GM12878 (cell line): ENCODE results near the gene MAP3K6. TPM values are rescaled to one million over a fixed set of nuclear protein-coding genes. Genes with fewer than 3 reads are reported as not detected.

Experiments used
- ATAC-seq: fragments of 200-7000 bp; cut with Tn5 transposase; 3 replicates; pipeline ENCODE4 v1.9.1; 2020; ENCODE audit warnings: mild to moderate bottlenecking, moderate library complexity
- BruUV-seq: library from RNA; stranded (reverse); fragments of 400-500 nt; replicated peaks from 2 replicates; lab custom pipeline; 2021; lab: Mats Ljungman, UMichigan
- CTCF ChIA-PET: fragments of 300-600 bp; sonication (Branson Sonifier 250); formaldehyde crosslinking; extraction: SDS; loops from one replicate; lab custom pipeline; 2021; ENCODE audit warnings: inconsistent platforms; lab: Yijun Ruan, JAX
- POLR2A ChIA-PET: fragments of 350-600 bp; formaldehyde crosslinking; extraction: SDS; loops from one replicate; lab custom pipeline; 2021; ENCODE audit warnings: inconsistent platforms; lab: Charles Lee
- RAD21 ChIA-PET: fragments of 300-600 bp; sonication (Branson Sonifier 250); formaldehyde crosslinking; loops from one replicate; lab custom pipeline; 2023; ENCODE audit warnings: antibody characterized with exemption; ENCODE audit not compliant: unreplicated experiment; lab: Charles Lee
- SMC1A ChIA-PET: fragments of 300-600 bp; sonication (Branson Sonifier 250); formaldehyde crosslinking; loops from one replicate; lab custom pipeline; 2023; ENCODE audit not compliant: unreplicated experiment, uncharacterized antibody; lab: Charles Lee
- DNase-seq: peaks from one replicate; pipeline ENCODE4 v3.0.0-alpha.2; 2011; ENCODE audit warnings: low read depth, low spot score
- FAIRE-seq: peaks from 3 replicates; lab custom pipeline; 2011; peaks lifted over from hg19 to GRCh38; lab: Jason Lieb, UNC
- H2AFZ ChIP-seq: 2 replicates; pipeline ENCODE4 v1.6.0; 2011; ENCODE audit warnings: low read depth, low read length, control low read depth; ENCODE audit not compliant: control insufficient read depth
- H3K27ac ChIP-seq: 2 replicates; pipeline ENCODE4 v1.5.1; 2011; ENCODE audit warnings: control low read depth; ENCODE audit not compliant: control insufficient read depth, insufficient read depth
- H3K27me3 ChIP-seq, 2 experiments: replicated peaks in 1 of 2; 2 replicates each; pipeline versions ENCODE4 v1.6.0 to v1.6.1; 2011; ENCODE audit warnings: low read length in 1 of 2; ENCODE audit not compliant: control insufficient read depth in 2 of 2, insufficient read depth in 2 of 2
- H3K36me3 ChIP-seq, 2 experiments: 2 replicates each; pipeline ENCODE4 v1.5.1; 2011; ENCODE audit warnings: low read length in 1 of 2; ENCODE audit not compliant: control insufficient read depth in 2 of 2, insufficient read depth in 2 of 2
- H3K4me1 ChIP-seq: 2 replicates; pipeline ENCODE4 v1.6.1; 2011; ENCODE audit warnings: mild to moderate bottlenecking, low read length, moderate library complexity, mixed read lengths; ENCODE audit not compliant: control insufficient read depth, insufficient read depth
- H3K4me2 ChIP-seq: 2 replicates; pipeline ENCODE4 v1.6.0; 2011; ENCODE audit warnings: control low read depth; ENCODE audit not compliant: control insufficient read depth, insufficient read depth
- H3K4me3 ChIP-seq: fragments of 200-600 bp; sonication (generic); 2 replicates; pipeline ENCODE4 v1.5.1; 2016
- H3K79me2 ChIP-seq: 2 replicates; pipeline ENCODE4 v1.6.0; 2011; ENCODE audit warnings: low read length; ENCODE audit not compliant: control insufficient read depth, insufficient read depth
- H3K9ac ChIP-seq: 2 replicates; pipeline ENCODE4 v1.8.0; 2011; ENCODE audit warnings: low read length, control low read depth, mixed read lengths; ENCODE audit not compliant: control insufficient read depth, insufficient read depth
- H3K9me3 ChIP-seq: replicated peaks from 3 replicates; pipeline ENCODE4 v1.5.1; 2011; ENCODE audit warnings: mild to moderate bottlenecking, low read length; ENCODE audit not compliant: control insufficient read depth, insufficient read depth
- H4K20me1 ChIP-seq: 2 replicates; pipeline ENCODE4 v1.6.0; 2011; ENCODE audit not compliant: control insufficient read depth, insufficient read depth
- ATF7 ChIP-seq: fragments of 450-650 bp; IDR thresholded peaks from 2 replicates; pipeline ENCODE4 v1.6.1; 2016; ENCODE audit warnings: low read depth, mild to moderate bottlenecking
- BHLHE40 ChIP-seq, 2 experiments: fragments of 450-650 bp in 1 of 2; IDR thresholded peaks; 2 replicates each; pipeline ENCODE4 v1.6.1; 2011 to 2017; ENCODE audit warnings: low read depth in 2 of 2, borderline replicate concordance in 1 of 2, improper control_type of control experiment in 1 of 2, low read length in 1 of 2, mild to moderate bottlenecking in 1 of 2
- CBX5 ChIP-seq: sonication (generic); IDR thresholded peaks from 2 replicates; pipeline ENCODE4 v1.6.1; 2016; ENCODE audit warnings: low read depth, moderate library complexity, mild to moderate bottlenecking, inconsistent platforms
- CREB1 ChIP-seq: IDR thresholded peaks from 2 replicates; pipeline ENCODE4 v1.6.1; 2012; ENCODE audit warnings: low read depth, mild to moderate bottlenecking, inconsistent platforms
- IKZF2 ChIP-seq, 2 experiments: fragments of 450-650 bp; IDR thresholded peaks; 2 replicates each; pipeline ENCODE4 v1.6.1; 2017; ENCODE audit warnings: mild to moderate bottlenecking in 2 of 2, moderate library complexity in 2 of 2
- JUND ChIP-seq: IDR thresholded peaks from 2 replicates; pipeline ENCODE4 v1.6.1; 2012; ENCODE audit warnings: low read depth, mild to moderate bottlenecking, low read length, improper control_type of control experiment, moderate library complexity
- NFIC ChIP-seq: IDR thresholded peaks from 2 replicates; pipeline ENCODE4 v1.6.1; 2012; ENCODE audit warnings: low read depth, mild to moderate bottlenecking, inconsistent platforms, low read length, moderate library complexity
- NR2C1 ChIP-seq: fragments of 450-650 bp; IDR thresholded peaks from 2 replicates; pipeline ENCODE4 v1.6.1; 2017; ENCODE audit warnings: antibody characterized with exemption, mild to moderate bottlenecking, moderate library complexity
- WGBS: methylation state at CpG from one replicate; pipeline ENCODE4 v1.1.6; 2016; ENCODE audit warnings: low lambda C conversion rate; ENCODE audit not compliant: insufficient replicate concordance, insufficient coverage; ENCODE audit errors: missing lambda C conversion rate; 5-methylcytosine and 5-hydroxymethylcytosine counted together
- in situ Hi-C: fragments of 300-500 bp; cut with MboI; formaldehyde crosslinking; loops from 9 replicates; pipeline ENCODE4 v1.14.3; 2018; ENCODE audit warnings: mixed read lengths
- intact Hi-C: fragments of 100-400 bp; cut with micrococcal nuclease; formaldehyde crosslinking; loops from one replicate; pipeline ENCODE4 v1.14.2; 2022; ENCODE audit not compliant: unreplicated experiment
- polyA plus RNA-seq, 11 experiments: library from polyadenylated mRNA; depleted of rRNA in 4 of 11; unstranded in 6 of 11; stranded (reverse) in 5 of 11; fragments of >200 nt; fragmentation: Nextera tagmentation in 4 of 11; fragmentation: Illumina TruSeq in 1 of 11; extraction: Ambion mirVana in 4 of 11; extraction: Trizol in 1 of 11; gene quantifications; 1 replicate in 1 of 11; 2 replicates in 10 of 11; pipeline versions ENCODE4 v1.2.1 to v1.2.3, GENCODE V29; 2011 to 2016; ENCODE audit warnings: inconsistent platforms in 2 of 11, missing spikeins in 2 of 11, low read depth in 1 of 11
- total RNA-seq, 4 experiments: library from RNA; depleted of rRNA in 3 of 4; stranded (reverse); fragments of >200 nt in 3 of 4; fragmentation: Illumina TruSeq in 1 of 4; extraction: Trizol in 1 of 4; gene quantifications; 2 replicates each; pipeline versions ENCODE4 v1.2.1 to v1.2.3, GENCODE V29; 2013 to 2021
- TF ChIP-seq, protein P1 (sequence below): fragments of 450-650 bp; IDR thresholded peaks from 2 replicates; pipeline ENCODE4 v1.6.1; 2018; ENCODE audit warnings: mild to moderate bottlenecking, low read depth, moderate library complexity; ENCODE audit not compliant: partially characterized antibody

Gene MAP3K6
- total and polyA plus RNA-seq, 10 of the 15 experiments (the other 5 are each of a cell fraction or from before 2014, with no cell fraction given) = 0.15 to 3.4 (median 1.2) TPM; not detected in 1

- ChIA-PET SMC1A (interaction anchor here (1.0 to 2.3 kb wide), 11 partner anchors 25 to 347 kb away, joined by 3 to 13 read pairs (median 4); partner anchors contain the start of genes MAP3K6 and SYTL1), RAD21 (interaction anchor here (0.9 to 2.8 kb wide), 10 partner anchors 26 to 346 kb away, joined by 3 to 11 read pairs (median 4); partner anchors contain the start of genes AHDC1 and FAM76A)
- intact Hi-C loops = loop anchor here (1.0 kb wide), 1 partner anchor 215 kb away; no protein-coding TSS in a partner anchor
- Histone ChIP-seq H3K36me3 (no peaks in the 10 kb centered on the region), H3K4me1 (peaks cover 8% of the 10 kb centered on the region), H3K79me2 (no peaks in the 10 kb centered on the region), H3K4me2 (peak overlapping the region; percentile 98; the same call in 1 of the 2 replicates)
- TF ChIP-seq BHLHE40 (IDR thresholded peaks at IDR 0.05; ENCODE audit: borderline replicate concordance in 1 of 2, low read depth in 2 of 2, low read length in 1 of 2) (peak in 1 of 2 experiments; percentile 59; a peak in 2 of 4 replicates), IKZF2 (IDR thresholded peaks at IDR 0.05) (no peak), CBX5 (no peak), NR2C1 (no peak), CREB1 (no peak), JUND (0 out of 2 replicates have a peak, but pooled peaks have one; percentile 12), NFIC (no peak), ATF7 (peak; percentile 90)
- TF ChIP-seq, protein P1, sequence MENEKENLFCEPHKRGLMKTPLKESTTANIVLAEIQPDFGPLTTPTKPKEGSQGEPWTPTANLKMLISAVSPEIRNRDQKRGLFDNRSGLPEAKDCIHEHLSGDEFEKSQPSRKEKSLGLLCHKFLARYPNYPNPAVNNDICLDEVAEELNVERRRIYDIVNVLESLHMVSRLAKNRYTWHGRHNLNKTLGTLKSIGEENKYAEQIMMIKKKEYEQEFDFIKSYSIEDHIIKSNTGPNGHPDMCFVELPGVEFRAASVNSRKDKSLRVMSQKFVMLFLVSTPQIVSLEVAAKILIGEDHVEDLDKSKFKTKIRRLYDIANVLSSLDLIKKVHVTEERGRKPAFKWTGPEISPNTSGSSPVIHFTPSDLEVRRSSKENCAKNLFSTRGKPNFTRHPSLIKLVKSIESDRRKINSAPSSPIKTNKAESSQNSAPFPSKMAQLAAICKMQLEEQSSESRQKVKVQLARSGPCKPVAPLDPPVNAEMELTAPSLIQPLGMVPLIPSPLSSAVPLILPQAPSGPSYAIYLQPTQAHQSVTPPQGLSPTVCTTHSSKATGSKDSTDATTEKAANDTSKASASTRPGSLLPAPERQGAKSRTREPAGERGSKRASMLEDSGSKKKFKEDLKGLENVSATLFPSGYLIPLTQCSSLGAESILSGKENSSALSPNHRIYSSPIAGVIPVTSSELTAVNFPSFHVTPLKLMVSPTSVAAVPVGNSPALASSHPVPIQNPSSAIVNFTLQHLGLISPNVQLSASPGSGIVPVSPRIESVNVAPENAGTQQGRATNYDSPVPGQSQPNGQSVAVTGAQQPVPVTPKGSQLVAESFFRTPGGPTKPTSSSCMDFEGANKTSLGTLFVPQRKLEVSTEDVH = no peak
- TF ChIP-seq, all 136 proteins: peak for 3
- peak overlapping the region; percentile 71; the same call in 1 of the 2 replicates for H3K4me3 ChIP-seq
- 39% methylated on average over 13 of the region's 13 CpGs for WGBS
- in situ Hi-C loops = loop anchor here (5.0 kb wide), 3 partner anchors 89 to 289 kb away; no protein-coding TSS in a partner anchor
- H3K9ac ChIP-seq = no peak overlapping the region
- H3K9me3 ChIP-seq = no peaks in the 10 kb centered on the region
- ChIA-PET POLR2A (interaction anchor here (0.7 to 1.3 kb wide), 5 partner anchors 14 to 1114 kb away, joined by 3 to 6 read pairs (median 5); no protein-coding TSS in a partner anchor), CTCF (interaction anchor here (0.6 to 9.0 kb wide), 21 partner anchors 16 to 390 kb away, joined by 3 to 242 read pairs (median 6); partner anchors contain the start of gene MAP3K6)
- H4K20me1 ChIP-seq = no peaks in the 10 kb centered on the region
- DNase-seq = no peak
- peak; percentile 15 for ATAC-seq
- no peak for FAIRE-seq
- H3K27ac ChIP-seq = no peak overlapping the region
- H3K27me3 ChIP-seq = no peaks in the 10 kb centered on the region
- no TSS peak for BruUV-seq
- peak overlapping the region; percentile 70 for H2AFZ ChIP-seq
Observed at GRCh38 chr1:27391511-27392095, 24.8 kb upstream of the MAP3K6 start.
